T-helper 22 cell (primary cell): ENCODE data around the gene KIF1B.
"Not testable (repeated sequence)": the region's sequence is repeated elsewhere in the genome, so short reads cannot be mapped to it uniquely, and the experiment has no call there.

Experiments used
- DNase-seq: peaks from one replicate; pipeline ENCODE4 v3.0.0-alpha.2; 2020; ENCODE audit warnings: low read depth

Gene KIF1B

DNA sequence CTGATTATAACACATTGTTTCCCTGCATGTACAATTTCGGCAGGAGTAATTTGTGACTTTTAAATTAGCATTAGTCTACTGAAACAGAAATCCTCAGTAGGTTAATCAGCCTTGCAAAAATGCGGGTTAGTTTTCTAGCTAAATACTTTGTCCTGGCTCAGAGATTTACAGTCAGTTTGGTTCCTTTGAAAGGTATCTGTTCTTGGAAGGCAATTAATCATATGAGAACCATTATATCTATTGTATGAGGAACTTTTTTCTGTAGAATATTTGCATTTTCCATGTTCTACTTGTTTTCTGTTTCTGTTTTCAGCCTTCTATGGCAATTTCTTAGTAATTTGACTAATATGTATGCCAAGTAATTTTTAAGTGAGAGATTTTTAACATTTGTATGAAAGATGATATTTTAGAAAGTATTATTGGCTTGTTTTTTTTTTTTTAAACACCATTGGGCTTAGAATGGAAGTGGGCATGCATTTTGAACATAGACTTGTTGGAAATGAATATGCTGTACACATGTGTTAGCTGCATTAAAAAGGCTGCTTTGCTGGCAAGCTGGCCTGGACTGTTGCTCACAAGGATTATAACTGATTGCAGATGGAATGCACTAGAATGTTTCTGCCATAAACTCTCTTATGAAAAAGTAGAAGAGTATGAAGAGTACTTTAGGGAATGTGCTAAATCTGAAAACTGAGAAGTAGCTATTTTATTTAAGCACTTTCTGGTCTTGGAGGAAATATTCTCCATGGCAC, 26.2 kb downstream of the KIF1B start:
- no peak for DNase-seq

DNA sequence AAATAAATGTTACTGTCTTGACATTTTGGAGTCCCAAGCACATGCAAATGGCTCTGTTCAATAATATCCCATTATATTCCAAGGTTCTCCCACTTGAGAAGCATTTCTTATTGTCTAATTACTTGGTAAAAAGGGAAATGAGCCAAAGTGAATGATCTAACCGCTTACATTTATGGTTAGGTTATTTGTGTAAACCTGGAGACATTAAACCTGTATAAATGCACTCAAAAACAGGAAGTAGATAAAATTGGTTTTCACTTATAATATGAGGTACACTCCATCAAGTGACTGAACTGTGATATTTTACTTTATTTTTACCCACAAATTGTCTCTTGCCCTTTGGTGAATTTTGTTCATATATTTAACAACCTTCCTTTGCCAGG, 26.8 kb downstream of the KIF1B start:
- DNase-seq, result no peak

- DNase-seq, result no peak
Observed at GRCh38 chr1:10242135-10242534, 31.8 kb downstream of the KIF1B start.

DNA sequence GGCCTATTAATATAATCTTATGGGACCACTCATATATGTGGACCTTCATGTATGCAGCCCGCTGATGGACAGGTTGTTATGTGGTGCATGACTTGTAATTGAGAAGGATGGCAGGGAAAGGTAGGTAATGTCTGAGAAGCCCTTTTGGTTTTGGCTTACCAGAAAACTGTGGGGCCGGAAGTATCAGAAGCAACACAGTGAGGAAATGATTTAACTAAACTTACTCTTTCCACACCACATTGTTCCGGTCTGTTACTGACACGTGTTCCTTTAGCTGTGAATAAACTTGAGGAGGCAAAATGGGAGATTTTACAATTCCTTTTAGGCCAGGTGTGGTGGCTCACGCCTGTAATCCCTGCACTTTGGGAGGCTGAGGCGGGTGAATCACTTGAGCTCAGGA, 32.4 kb downstream of the KIF1B start:
- no peak for DNase-seq

DNA sequence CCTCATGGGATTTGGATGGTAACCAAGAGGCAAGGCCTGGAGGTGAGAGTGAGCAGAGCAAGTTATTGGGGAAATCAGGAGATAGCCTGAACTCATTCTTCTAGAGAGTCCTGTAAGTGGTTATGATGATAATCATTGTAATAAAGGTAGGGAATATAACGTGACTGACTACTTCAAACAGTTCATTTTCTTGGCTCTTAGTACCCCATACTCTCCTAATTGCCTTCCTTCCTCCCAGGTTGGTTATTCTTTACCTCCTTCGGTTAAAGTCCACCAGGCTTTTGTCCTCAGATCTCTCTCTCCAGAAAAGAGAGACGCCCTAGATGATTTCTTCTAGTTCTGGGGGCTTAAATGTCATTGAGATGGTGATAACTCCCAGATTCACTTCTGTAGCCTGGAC, 35.3 kb downstream of the KIF1B start:
- no peak for DNase-seq

GRCh38 chr1:10249808-10250457, 39.6 kb downstream of the KIF1B start:
- DNase-seq, result no peak

- DNase-seq, result no peak
Observed at GRCh38 chr1:10250663-10251062, 40.3 kb downstream of the KIF1B start.

- not testable (repeated sequence) for DNase-seq
Observed at GRCh38 chr1:10251325-10252108, 41.1 kb downstream of the KIF1B start.

DNA sequence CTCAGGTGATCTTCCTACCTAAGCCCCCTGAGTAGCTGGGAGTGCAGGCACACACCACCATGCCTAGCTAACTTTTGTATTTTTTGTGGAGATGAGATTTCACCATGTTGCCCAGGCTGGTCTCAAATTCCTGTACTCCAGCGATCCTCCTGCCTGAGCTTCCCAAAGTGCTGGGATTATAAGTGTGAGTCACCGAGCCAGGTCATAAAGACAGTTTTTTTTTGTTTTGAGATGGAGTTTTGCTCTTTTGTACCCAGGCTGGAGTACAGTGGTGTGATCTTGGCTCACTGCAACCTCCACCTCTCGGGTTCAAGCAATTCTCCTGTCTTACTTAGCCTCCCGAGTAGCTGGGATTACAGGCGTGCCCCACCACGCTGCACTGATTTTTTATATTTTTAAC, 42.1 kb downstream of the KIF1B start:
- no peak for DNase-seq

DNA sequence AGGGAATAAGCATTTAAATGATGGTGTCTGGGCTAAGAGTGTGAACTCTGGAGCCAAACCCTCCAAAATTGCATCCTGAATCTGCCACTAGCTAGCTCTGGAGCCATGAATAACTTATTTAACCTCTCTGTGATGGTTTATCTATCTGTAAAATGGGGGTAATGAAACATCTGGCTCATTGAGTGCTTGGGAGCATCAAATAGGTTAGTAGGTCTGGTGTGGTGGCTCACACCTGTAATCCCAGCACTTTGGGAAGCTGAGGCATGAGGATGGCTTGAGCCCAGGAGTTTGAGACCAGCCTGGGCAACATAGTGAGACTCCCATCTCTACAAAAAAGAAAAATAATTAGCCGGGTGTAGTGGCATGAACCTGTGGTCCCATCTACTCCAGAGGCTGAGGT, 42.8 kb downstream of the KIF1B start:
- no peak for DNase-seq

- no peak for DNase-seq
Observed at GRCh38 chr1:10253755-10254154, 43.4 kb downstream of the KIF1B start.

DNA sequence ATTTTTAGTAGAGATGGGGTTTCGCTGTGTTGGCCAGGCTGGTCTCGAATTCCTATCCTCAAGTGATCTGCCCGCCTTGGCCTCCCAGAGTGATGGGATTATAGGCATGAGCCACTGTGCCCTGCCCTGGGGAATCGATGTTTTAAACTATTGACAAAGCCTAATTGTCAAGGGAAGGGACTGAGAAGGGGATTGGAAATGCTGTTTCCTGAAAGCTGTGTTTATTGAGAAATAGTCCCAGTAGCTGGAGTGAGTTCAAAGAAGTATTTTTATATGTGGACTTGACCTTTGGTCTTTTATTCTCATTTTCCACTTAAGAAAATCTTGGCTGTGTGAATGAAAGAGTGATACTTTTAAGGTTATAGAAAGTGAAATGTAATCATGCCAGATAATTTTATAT, 47.5 kb downstream of the KIF1B start:
- no peak for DNase-seq

GRCh38 chr1:10259547-10259946, 49.2 kb downstream of the KIF1B start:
- not testable (repeated sequence) for DNase-seq

- DNase-seq, result no peak
Observed at GRCh38 chr1:10263450-10264082, 53.2 kb downstream of the KIF1B start.

- DNase-seq, result no peak
Observed at GRCh38 chr1:10265027-10265426, 54.7 kb downstream of the KIF1B start.

DNA sequence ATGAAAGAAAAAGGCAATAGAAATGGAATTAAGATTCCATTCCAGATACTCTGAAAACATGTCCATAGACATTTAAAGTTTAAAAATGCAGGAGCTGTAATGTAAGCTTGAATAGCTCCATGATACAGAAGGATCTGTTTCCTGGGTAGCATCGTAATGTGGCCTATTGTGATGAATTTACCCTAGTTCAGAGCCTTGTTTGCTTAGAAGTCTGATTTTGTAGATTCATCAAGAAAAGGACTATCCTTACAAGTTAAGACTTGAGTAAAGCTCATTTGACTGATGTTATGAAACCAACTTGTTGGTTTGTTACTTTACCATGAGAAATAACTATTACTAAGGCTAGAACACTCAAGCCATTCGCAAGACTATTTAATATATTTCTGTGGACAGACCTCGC, 55.5 kb downstream of the KIF1B start:
- DNase-seq, result no peak

DNA sequence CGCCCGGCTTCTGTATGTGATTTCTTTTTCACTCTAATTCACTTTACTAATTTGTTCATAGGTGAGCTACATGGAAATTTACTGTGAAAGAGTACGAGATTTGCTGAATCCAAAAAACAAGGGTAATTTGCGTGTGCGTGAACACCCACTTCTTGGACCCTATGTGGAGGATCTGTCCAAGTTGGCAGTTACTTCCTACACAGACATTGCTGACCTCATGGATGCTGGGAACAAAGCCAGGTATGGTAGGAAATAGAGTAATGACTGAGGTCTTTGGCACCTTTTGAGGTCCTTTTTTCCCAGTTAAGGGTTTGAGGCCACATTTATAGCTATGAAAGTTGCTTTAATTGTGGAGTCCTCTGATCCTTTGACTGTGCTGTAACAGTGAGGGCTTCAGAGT, 56.9 kb downstream of the KIF1B start:
- no peak for DNase-seq

GRCh38 chr1:10267921-10268320, 57.6 kb downstream of the KIF1B start:
- DNase-seq, result no peak

DNA sequence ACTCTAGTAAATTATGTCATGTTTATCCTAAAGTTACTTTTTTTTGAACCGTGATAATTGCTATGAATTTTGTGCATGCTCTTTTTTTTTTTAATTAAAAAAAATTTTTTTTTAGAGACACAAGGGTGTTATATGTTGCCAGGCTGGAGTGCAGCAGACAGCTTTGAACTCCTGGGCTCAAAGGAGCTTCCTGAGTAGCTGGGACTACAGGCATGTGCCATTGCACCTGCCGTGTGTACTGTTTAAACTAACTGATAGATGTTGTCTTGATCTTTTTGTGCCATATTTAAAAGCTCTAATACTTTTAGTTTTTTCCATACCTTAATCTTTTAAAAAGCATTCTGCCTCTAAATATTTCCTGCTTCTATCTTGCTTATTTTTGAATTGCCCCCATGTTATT, 60.7 kb downstream of the KIF1B start:
- DNase-seq, result no peak

DNA sequence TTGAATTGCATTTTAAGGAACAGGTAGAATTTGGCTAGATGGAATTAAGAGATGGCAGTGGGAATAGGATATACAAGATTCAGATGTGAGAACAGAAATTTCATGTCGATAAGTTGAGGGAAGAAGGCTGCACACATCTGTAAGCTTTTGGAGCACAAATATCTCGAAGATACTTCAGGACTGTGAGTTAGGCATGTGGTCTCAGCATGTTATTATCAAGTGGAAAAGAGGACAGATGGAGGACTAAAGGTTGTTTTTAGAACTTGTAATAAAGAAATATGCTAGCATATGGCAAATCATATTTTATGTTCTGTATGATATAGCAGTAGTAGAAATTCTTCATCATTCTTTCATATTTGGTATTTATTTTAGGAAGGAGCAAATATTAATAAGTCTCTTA, 61.5 kb downstream of the KIF1B start:
- DNase-seq, result no peak

- DNase-seq, result no peak
Observed at GRCh38 chr1:10272274-10272673, 61.9 kb downstream of the KIF1B start.

DNA sequence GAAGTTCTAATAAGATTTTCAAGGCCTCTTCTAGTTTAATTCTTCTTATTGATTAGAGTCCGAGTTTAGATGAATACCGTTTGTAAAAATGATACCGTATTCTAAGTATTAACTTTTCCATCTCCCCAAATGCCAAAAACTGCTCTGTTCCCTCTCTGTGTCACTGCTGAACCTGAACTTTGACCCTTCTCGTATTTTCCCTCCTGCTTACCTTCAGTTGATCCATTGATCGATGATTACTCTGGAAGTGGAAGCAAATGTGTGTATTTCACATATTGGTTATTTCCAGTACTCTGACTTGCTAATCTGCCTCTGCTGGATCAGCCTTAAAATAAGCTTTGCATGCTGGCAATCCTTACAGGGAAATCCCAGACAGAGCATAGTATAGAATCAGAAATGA, 68.5 kb downstream of the KIF1B start:
- no peak for DNase-seq
